Fibroblast of the aortic adventitia (primary cell): ENCODE data around the gene FMNL2. TPM values are rescaled to one million over a fixed set of nuclear protein-coding genes. Genes with fewer than 3 reads are reported as not detected.

Source experiments
- DNase-seq: peaks from one replicate; pipeline ENCODE4 v3.0.0-alpha.2; 2010; ENCODE audit warnings: low read depth
- H3K4me3 ChIP-seq: 2 replicates; pipeline ENCODE4 v1.5.1; 2011; ENCODE audit warnings: low read depth, mild to moderate bottlenecking, control low read depth, low read length, moderate library complexity
- CTCF ChIP-seq: IDR thresholded peaks from 2 replicates; pipeline ENCODE4 v1.5.1; 2011; ENCODE audit warnings: mild to moderate bottlenecking, low read length, control low read depth, inconsistent platforms; ENCODE audit not compliant: insufficient read depth
- total RNA-seq: library from RNA; depleted of rRNA; stranded (reverse); fragments of >200 nt; gene quantifications from 2 replicates; pipeline ENCODE4 v1.2.3, GENCODE V29; 2012; ENCODE audit warnings: low replicate concordance

The FMNL2 gene
- total RNA-seq, 1 donor = 23.6 TPM

DNA sequence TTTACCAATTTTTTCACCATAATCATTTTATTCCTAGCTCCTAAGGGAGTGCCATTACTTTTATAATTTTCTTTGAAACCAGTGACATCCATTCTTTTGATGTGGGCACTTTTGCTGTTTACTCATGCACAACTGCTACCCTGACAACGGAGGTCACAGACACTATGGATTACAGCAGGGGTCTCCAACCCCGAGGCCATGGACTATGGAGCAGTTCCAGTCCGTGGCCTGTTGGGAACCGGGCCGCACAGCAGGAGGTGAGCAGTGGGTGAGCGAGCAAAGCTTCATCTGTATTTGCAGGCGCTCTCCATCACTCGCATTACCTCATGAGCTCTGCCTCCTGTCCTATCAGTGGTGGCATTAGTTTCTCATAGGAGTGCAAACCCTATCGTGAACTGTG, 347.7 kb downstream of the FMNL2 start:
- DNase-seq = no peak
- no peak for TF ChIP-seq CTCF
- no peak overlapping the region for H3K4me3 ChIP-seq

DNA sequence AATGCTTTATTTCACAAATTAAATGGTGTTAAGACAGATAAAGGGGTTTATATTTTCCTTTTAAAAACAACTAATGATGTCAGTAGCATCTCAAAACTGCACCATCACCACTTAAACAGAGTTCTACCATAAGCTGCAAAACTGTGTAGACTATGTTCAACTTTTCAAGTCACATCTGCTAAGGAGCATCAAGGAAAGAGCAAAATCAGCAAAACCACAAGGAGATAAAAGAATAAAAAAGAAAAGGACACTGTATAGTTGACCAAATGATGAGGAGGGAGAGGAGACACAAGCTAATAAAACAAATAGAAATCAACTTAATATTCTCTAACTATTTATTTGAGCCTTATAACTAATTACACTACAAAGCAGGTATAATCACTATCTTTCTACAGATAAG, 348.4 kb downstream of the FMNL2 start:
- no peak overlapping the region for H3K4me3 ChIP-seq
- TF ChIP-seq CTCF = no peak
- DNase-seq = no peak

DNA sequence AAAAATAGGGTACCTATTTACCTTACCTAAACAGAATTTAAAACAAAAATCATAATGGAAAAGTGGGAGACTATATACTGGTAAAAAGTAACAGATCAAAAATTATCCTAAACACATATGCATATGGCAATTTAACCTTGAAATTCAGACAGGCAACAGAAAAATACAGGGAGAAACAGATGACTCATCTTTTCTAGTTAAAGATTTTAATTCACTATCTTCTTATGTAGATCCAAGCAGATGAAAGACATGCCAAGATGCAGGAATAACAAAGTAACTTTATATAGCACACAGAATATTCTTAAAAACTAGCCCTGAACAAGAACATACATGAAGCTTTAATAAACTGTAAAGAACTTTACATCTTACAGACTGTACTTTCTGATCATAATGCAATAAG, 351.3 kb downstream of the FMNL2 start:
- peak; percentile 7 for DNase-seq
- TF ChIP-seq CTCF = no peak
- H3K4me3 ChIP-seq = no peak overlapping the region

DNA sequence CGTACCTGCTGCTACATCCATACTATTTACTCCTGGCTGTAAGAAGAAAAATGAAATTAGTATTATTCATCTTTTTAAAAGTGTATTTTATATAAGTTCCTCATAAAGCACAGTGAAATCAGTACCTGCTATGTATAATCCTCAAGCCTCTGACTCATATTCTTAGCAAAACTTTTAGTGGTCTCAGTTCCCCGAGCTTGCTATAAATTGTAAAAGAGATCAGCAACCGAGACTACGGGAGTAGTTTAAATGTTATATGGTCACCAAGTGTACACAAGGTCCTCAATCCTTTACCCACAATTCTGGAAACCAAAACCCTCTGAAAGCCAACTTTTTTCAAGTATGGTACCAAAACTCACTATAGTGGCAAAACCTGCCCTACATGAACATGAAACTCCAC, 358.1 kb downstream of the FMNL2 start:
- TF ChIP-seq CTCF = no peak
- no peak for DNase-seq
- H3K4me3 ChIP-seq = no peak overlapping the region

DNA sequence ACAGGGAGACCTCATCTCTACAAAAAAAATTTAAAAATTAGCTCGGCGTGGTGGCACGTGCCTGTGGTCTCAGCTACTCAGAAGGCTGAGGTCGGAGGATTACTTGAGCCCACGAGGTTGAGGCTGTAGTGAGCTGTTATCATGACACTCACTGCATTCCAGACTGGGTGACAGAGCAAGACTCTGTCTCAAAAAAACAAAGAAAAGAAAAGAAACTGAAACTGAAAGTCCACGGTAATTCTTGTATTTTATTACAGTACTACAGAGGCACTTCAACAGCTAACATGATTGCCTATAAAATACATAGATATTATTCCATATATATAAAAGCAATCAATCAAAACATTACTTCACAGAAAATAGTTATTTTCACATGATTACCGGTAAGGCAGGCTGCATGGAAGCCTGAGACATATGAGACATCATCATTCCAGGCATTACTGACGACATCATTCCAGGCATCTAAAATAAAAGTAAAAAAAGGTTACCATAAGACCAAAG, 359.2 kb downstream of the FMNL2 start:
- DNase-seq = peak; percentile 60
- TF ChIP-seq CTCF = no peak
- H3K4me3 ChIP-seq = peak overlapping the region; percentile 29

DNA sequence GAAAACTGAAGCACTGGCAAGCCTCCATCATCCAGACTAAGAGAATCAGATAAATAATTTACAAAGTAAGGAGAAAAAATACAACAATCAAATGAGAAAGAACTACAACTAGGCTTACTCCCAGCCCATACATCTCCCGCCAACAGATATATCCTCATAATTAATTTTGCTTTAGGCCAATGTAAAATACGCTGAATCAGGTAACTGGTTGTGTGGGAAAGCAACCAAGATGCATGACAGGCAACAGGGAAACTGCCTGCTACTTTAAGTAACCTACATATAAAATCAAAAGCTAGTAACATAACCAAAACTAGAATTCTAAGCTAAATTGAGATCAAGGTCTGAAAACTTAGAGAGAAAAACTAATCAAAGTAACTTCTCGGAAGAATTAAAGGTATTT, 360.8 kb downstream of the FMNL2 start:
- TF ChIP-seq CTCF = no peak
- no peak overlapping the region for H3K4me3 ChIP-seq
- no peak for DNase-seq

DNA sequence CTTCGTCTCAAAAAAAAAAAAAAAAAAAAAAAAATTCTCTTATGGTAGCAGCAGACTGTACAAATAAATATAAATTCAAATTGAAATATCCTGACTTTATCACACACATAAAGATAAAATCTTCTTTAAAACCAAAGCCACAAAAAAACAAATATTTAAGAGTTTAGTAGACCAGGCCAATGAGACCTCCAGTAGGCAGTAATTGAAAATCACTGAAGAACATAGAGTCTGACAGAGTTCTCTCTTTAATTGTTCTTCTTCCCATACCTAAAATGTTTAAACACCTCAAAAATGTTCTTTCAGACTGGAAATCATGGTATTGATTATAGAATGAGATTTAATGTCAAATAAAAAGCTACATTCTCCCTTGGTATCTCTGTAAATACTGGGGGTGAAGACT, 361.5 kb downstream of the FMNL2 start:
- DNase-seq = no peak
- TF ChIP-seq CTCF = no peak
- no peak overlapping the region for H3K4me3 ChIP-seq
